Ectodermal cell (in vitro differentiated cells): ENCODE results near the gene SGIP1.

ENCODE experiments used
- H3K27ac ChIP-seq: 2 replicates; pipeline ENCODE4 v1.7.0; 2013; ENCODE audit warnings: mild to moderate bottlenecking, low read depth, low read length; ENCODE audit not compliant: insufficient read depth, poor library complexity, severe bottlenecking
- H3K27me3 ChIP-seq: 2 replicates; pipeline ENCODE4 v1.7.0; 2013; ENCODE audit warnings: mild to moderate bottlenecking, low read length; ENCODE audit not compliant: insufficient read depth, control insufficient read depth, poor library complexity, severe bottlenecking
- H3K36me3 ChIP-seq: one replicate; pipeline ENCODE4 v1.7.0; 2013; ENCODE audit warnings: low read length; ENCODE audit not compliant: control insufficient read depth, insufficient read depth
- H3K4me1 ChIP-seq: one replicate; pipeline ENCODE4 v1.7.0; 2013; ENCODE audit warnings: low read length; ENCODE audit not compliant: control insufficient read depth, insufficient read depth
- H3K4me3 ChIP-seq: 2 replicates; pipeline ENCODE4 v1.7.0; 2013; ENCODE audit warnings: low read depth, low read length, control low read depth; ENCODE audit not compliant: insufficient read depth
- H3K9me3 ChIP-seq: 2 replicates; pipeline ENCODE4 v1.7.0; 2013; ENCODE audit warnings: mild to moderate bottlenecking, low read length, moderate library complexity; ENCODE audit not compliant: control insufficient read depth
- WGBS, 2 experiments: methylation state at CpG; one replicate each; pipeline ENCODE4 v1.1.7; 2013; ENCODE audit warnings: missing lambda C conversion rate in 2 of 2; 5-methylcytosine and 5-hydroxymethylcytosine counted together

Gene SGIP1

DNA sequence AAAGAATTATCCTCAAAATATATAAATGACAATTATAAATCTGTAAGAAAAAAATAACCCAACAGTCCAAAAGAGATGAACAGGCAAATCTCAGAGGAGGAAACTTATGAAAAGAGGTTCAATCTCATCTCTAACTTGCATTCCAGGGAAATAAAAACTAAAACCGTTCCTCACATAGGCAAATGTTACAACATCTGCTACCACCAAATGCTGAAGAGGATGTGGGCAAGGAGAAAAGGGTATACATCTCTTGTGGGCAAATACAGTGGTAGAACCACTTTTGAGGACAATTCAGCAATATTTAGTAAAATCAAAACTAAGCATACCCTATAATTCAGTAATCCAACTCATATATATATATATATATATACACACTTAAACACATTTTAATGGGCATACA is 33.7 kb upstream of the SGIP1 start:
- Histone ChIP-seq H3K27ac (no peak overlapping the region), H3K4me3 (no peak overlapping the region), H3K36me3 (no peaks in the 10 kb centered on the region), H3K4me1 (no peaks in the 10 kb centered on the region), H3K9me3 (peaks cover 2% of the 10 kb centered on the region), H3K27me3 (no peaks in the 10 kb centered on the region)
- WGBS, 2 experiments: 100% methylated on average over 1 of the region's 1 CpG; no CpG with 5 or more reads in 1 of the 2 experiments

- H3K27ac ChIP-seq: no peak overlapping the region
- WGBS, 2 experiments: 87 to 100% methylated on average over 1 of the region's 1 CpG
- no peaks in the 10 kb centered on the region for H3K27me3 ChIP-seq
- H3K4me1 ChIP-seq: no peaks in the 10 kb centered on the region
- H3K36me3 ChIP-seq: no peaks in the 10 kb centered on the region
- no peak overlapping the region for H3K4me3 ChIP-seq
- H3K9me3 ChIP-seq: peaks cover 2% of the 10 kb centered on the region
Measured at GRCh38 chr1:66502086-66502485, 31.9 kb upstream of the SGIP1 start.

DNA sequence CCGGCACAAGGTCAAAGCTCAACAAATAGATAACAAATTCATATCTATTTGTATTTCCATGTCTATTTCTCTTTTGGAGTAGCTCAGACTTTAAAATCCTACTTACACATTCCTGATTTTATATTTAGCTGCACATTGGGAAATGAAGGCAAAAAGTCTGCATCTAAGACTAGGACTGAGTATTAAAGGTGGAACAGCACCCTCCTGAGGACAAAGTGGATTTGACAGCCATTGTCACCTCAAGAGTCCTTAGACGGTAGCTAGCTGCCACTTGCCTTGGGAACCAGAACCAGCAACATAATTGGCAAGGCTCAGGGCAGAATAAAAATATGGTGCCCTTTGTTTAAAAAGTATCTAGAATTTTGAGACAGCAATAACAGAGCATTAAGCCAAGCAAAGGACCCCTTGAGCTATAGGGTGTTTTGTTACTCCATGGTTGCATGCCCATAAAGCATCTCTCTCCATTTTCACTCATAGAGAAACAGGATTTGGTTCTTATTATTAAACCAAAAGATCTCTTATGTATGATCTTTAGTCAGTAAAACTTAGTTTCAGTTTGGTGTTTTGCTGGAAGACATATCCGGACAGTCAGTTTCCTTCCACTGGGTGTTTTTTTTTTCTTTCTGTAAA is 30.0 kb upstream of the SGIP1 start:
- Histone ChIP-seq H3K4me3 (no peak overlapping the region), H3K27ac (no peak overlapping the region), H3K9me3 (peaks cover 2% of the 10 kb centered on the region), H3K4me1 (no peaks in the 10 kb centered on the region), H3K27me3 (no peaks in the 10 kb centered on the region), H3K36me3 (no peaks in the 10 kb centered on the region)
- 55 to 60% methylated on average over 2 of the region's 3 CpGs for WGBS, 2 experiments

DNA sequence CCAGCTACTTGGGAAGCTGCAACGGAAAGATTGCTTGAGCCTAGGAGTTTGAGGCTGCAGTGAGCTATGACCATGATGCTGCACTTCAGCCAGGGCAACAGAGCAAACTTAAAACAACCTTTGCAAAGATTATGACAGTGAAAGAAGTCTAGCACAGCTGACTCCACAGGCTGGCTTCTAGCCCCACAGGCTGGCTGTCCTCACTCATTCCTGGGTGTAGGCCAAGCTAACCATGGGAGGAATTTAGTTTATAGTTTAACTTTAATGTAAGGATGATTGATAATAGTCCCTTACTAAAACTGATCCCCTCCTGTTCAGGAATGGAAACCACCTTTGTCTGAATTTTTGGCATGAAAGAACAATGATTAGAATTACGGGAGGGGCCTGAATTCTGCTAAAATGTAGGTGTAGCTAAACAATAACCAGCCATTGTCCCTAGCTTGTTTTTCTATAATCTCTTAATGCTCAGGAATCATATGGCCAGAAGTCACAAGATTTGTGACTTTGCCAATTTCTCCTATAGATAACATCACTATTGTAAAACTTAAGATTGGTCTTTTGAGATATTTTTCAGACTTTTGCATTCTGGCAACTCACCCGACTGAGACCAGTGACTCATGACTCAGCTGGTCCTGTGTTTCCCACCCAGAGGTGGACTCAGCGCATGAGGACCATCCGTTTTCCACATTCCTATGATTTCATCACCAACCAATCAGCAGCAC is 28.1 kb upstream of the SGIP1 start:
- H3K27ac ChIP-seq: no peak overlapping the region
- H3K27me3 ChIP-seq: no peaks in the 10 kb centered on the region
- H3K4me3 ChIP-seq: no peak overlapping the region
- no peaks in the 10 kb centered on the region for H3K36me3 ChIP-seq
- WGBS, 2 experiments: 79 to 81% methylated on average over 5 of the region's 5 CpGs
- no peaks in the 10 kb centered on the region for H3K4me1 ChIP-seq
- H3K9me3 ChIP-seq: no peaks in the 10 kb centered on the region

- WGBS, 2 experiments: 100% methylated on average over 1 of the region's 1 CpG
- no peaks in the 10 kb centered on the region for H3K27me3 ChIP-seq
Measured at GRCh38 chr1:66506393-66506687, 27.6 kb upstream of the SGIP1 start.

GRCh38 chr1:66506991-66507390 is 27.0 kb upstream of the SGIP1 start:
- Histone ChIP-seq H3K27ac (no peak overlapping the region), H3K4me3 (no peak overlapping the region), H3K4me1 (no peaks in the 10 kb centered on the region), H3K9me3 (no peaks in the 10 kb centered on the region), H3K27me3 (no peaks in the 10 kb centered on the region), H3K36me3 (no peaks in the 10 kb centered on the region)

More at GRCh38 chr1:66506393-66506687, 27.6 kb upstream of the SGIP1 start:
- Histone ChIP-seq H3K27ac (no peak overlapping the region), H3K36me3 (no peaks in the 10 kb centered on the region), H3K4me3 (no peak overlapping the region), H3K4me1 (no peaks in the 10 kb centered on the region), H3K9me3 (no peaks in the 10 kb centered on the region)

GRCh38 chr1:66510407-66510806 is 23.5 kb upstream of the SGIP1 start:
- no peak overlapping the region for H3K27ac ChIP-seq
- no peaks in the 10 kb centered on the region for H3K4me1 ChIP-seq
- no peak overlapping the region for H3K4me3 ChIP-seq
- H3K36me3 ChIP-seq: no peaks in the 10 kb centered on the region
- H3K9me3 ChIP-seq: no peaks in the 10 kb centered on the region
- no peaks in the 10 kb centered on the region for H3K27me3 ChIP-seq
- WGBS, 2 experiments: 93 to 94% methylated on average over 6 of the region's 6 CpGs

DNA sequence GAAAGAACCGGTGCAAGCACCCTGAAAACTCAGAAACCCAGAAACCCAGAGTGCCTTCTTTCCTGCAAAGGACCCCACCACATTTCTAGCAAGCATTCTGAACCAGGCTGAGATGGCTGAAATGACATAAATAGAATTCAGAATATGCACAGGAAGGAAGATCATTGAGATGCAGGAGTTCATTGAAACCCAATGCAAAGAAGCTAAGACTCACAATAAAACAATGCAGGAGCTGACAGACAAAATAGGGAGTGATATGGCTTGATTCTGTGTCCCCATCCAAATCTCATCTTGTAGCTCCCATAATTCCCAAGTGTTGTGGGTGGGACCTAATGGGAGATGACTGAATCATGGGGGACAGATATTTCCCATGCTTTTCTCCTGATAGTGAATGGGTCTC is 22.8 kb upstream of the SGIP1 start:
- H3K27me3 ChIP-seq: no peaks in the 10 kb centered on the region
- WGBS, 2 experiments: 76 to 100% methylated on average over 1 of the region's 1 CpG
- H3K4me3 ChIP-seq: no peak overlapping the region
- H3K9me3 ChIP-seq: no peaks in the 10 kb centered on the region
- H3K4me1 ChIP-seq: no peaks in the 10 kb centered on the region
- H3K27ac ChIP-seq: no peak overlapping the region
- H3K36me3 ChIP-seq: no peaks in the 10 kb centered on the region

DNA sequence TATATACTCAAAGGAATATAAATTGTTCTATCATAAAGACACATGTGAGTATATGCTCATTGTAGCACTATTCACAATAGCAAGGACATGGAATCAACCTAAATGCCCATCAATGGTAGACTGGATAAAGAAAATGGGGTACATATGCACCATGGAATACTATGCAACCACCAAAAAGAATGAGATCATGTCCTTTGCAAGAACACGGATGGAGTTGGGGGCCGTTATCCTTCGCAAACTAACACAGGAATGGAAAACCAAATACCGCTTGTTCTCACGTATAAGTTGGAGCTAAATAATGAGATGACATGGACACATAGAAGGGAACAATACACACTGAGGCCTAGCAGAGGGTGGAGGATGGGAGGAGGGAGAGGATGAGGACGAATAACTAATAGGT is 16.0 kb upstream of the SGIP1 start:
- no peaks in the 10 kb centered on the region for H3K27me3 ChIP-seq
- H3K4me1 ChIP-seq: no peaks in the 10 kb centered on the region
- no peak overlapping the region for H3K4me3 ChIP-seq
- H3K36me3 ChIP-seq: no peaks in the 10 kb centered on the region
- no peaks in the 10 kb centered on the region for H3K9me3 ChIP-seq
- H3K27ac ChIP-seq: no peak overlapping the region
- whole genome bisulfite sequencing, 2 experiments: 77 to 80% methylated on average over 6 of the region's 6 CpGs

DNA sequence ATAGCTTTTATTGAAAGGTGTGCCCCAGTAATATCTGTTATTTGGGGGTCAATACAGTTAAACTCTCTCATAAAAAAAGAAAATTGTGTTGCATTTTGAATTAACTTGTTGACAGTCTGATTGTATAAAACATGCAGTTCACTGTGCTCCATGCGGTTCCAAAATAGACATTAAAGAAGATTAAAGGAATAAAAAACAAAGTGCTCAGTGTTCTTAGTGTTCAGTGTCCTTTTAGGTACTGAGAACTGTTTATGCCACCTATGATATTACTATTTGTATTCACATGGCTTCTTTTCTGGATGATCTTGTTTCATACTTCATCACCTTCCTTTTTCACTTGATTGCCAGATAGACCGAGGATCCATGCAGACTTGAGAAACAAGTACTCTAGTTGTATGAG is 15.3 kb upstream of the SGIP1 start:
- H3K4me3 ChIP-seq: no peak overlapping the region

More for the DNA sequence above, 15.3 kb upstream of the SGIP1 start:
- no peaks in the 10 kb centered on the region for H3K4me1 ChIP-seq
- H3K27me3 ChIP-seq: no peaks in the 10 kb centered on the region
- 92 to 96% methylated on average over 2 of the region's 2 CpGs for WGBS, 2 experiments
- H3K36me3 ChIP-seq: no peaks in the 10 kb centered on the region
- H3K27ac ChIP-seq: no peak overlapping the region
- H3K9me3 ChIP-seq: no peaks in the 10 kb centered on the region
